K562 (cell line): ENCODE results near the gene PLCD4. TPM values are rescaled to one million over a fixed set of nuclear protein-coding genes. Genes with fewer than 3 reads are reported as not detected.

Experiments used
- ATAC-seq: fragments of 200-7000 bp; cut with Tn5 transposase; 3 replicates; pipeline ENCODE4 v1.9.1; 2020; ENCODE audit warnings: moderate library complexity
- BruUV-seq: library from RNA; stranded (reverse); fragments of 400-500 nt; replicated peaks from 2 replicates; lab custom pipeline; 2021; lab: Mats Ljungman, UMichigan
- CTCF ChIA-PET: fragments of 300-600 bp; formaldehyde crosslinking; extraction: SDS; loops from one replicate; lab custom pipeline; 2021; ENCODE audit warnings: low intra/inter-chr PET ratio; lab: Yijun Ruan, JAX
- POLR2A ChIA-PET: fragments of 300-600, 350-650 bp; sonication (Branson Sonifier 250); formaldehyde crosslinking; extraction: SDS; loops from one replicate; lab custom pipeline; 2021; ENCODE audit warnings: antibody characterized with exemption, inconsistent platforms; lab: Yijun Ruan, JAX
- DNase-seq, 4 experiments: peaks; one replicate each; pipeline versions ENCODE4 v3.0.0 to v3.0.0-alpha.2; 2011 to 2018; ENCODE audit warnings: low spot score in 3 of 4, mixed read lengths in 3 of 4; ENCODE audit errors: extremely low read depth in 1 of 4
- FAIRE-seq: peaks from 2 replicates; lab custom pipeline; 2011; peaks lifted over from hg19 to GRCh38; lab: Jason Lieb, UNC
- H2AFZ ChIP-seq: 2 replicates; pipeline ENCODE4 v1.6.0; 2011; ENCODE audit warnings: low read depth, low read length, control low read depth, inconsistent platforms
- H3K27ac ChIP-seq: fragments of 200-600 bp; 3 replicates; pipeline ENCODE4 v1.8.0; 2011; ENCODE audit warnings: low read depth, mild to moderate bottlenecking, control low read depth, inconsistent platforms, low read length, moderate library complexity, mixed read lengths; ENCODE audit errors: extremely low read depth
- H3K27me3 ChIP-seq, 2 experiments: fragments of 300-600 bp in 1 of 2; 2 replicates in 1 of 2; 3 replicates in 1 of 2; pipeline versions ENCODE4 v1.6.0 to v1.8.0; 2011; ENCODE audit warnings: inconsistent platforms in 2 of 2, low read length in 2 of 2, mild to moderate bottlenecking in 1 of 2, mixed read lengths in 1 of 2, moderate library complexity in 1 of 2; ENCODE audit not compliant: control insufficient read depth in 2 of 2, insufficient read depth in 2 of 2
- H3K36me3 ChIP-seq: fragments of 300-600 bp; 3 replicates; pipeline ENCODE4 v1.8.0; 2011; ENCODE audit warnings: mild to moderate bottlenecking, low read length, inconsistent platforms; ENCODE audit not compliant: control insufficient read depth, insufficient read depth
- H3K4me1 ChIP-seq, 2 experiments: fragments of 200-600 bp in 1 of 2; replicated peaks in 1 of 2; 2 replicates in 1 of 2; 3 replicates in 1 of 2; pipeline versions ENCODE4 v1.5.1 to v1.8.0; 2011; ENCODE audit warnings: inconsistent platforms in 2 of 2, low read length in 2 of 2, mild to moderate bottlenecking in 1 of 2, mixed read lengths in 1 of 2, moderate library complexity in 1 of 2; ENCODE audit not compliant: control insufficient read depth in 2 of 2, insufficient read depth in 2 of 2
- H3K4me2 ChIP-seq: 2 replicates; pipeline ENCODE4 v1.6.1; 2011; ENCODE audit warnings: low read length, control low read depth, inconsistent platforms, mixed read lengths; ENCODE audit not compliant: insufficient read depth
- H3K4me3 ChIP-seq: fragments of 200-600 bp; sonication (generic), shearing (Covaris generic); 2 replicates; pipeline ENCODE4 v1.5.1; 2016; ENCODE audit warnings: control low read depth, inconsistent platforms
- H3K79me2 ChIP-seq: fragments of 200-600 bp; 3 replicates; pipeline ENCODE4 v1.8.0; 2011; ENCODE audit warnings: low read length, inconsistent platforms; ENCODE audit not compliant: control insufficient read depth, insufficient read depth
- H3K9ac ChIP-seq, 2 experiments: 2 replicates each; pipeline versions ENCODE4 v1.6.0 to v1.6.1; 2011; ENCODE audit warnings: low read depth in 2 of 2, low read length in 2 of 2, control low read depth in 1 of 2, inconsistent platforms in 1 of 2, mild to moderate bottlenecking in 1 of 2, mixed read lengths in 1 of 2; ENCODE audit not compliant: insufficient read depth in 1 of 2
- H3K9me1 ChIP-seq: one replicate; pipeline ENCODE4 v1.6.0; 2011; ENCODE audit warnings: inconsistent platforms, mild to moderate bottlenecking, low read length, moderate library complexity; ENCODE audit not compliant: control insufficient read depth, insufficient read depth
- H3K9me3 ChIP-seq: replicated peaks from 2 replicates; pipeline ENCODE4 v1.5.1; 2011; ENCODE audit warnings: low read depth, low read length, inconsistent platforms; ENCODE audit not compliant: control insufficient read depth, insufficient read depth
- H4K20me1 ChIP-seq: replicated peaks from 2 replicates; pipeline ENCODE4 v1.6.1; 2011; ENCODE audit warnings: low read length, inconsistent platforms, mixed read lengths; ENCODE audit not compliant: control insufficient read depth, insufficient read depth
- ADNP ChIP-seq: fragments of 200-800 bp; sonication (Bioruptor generic); IDR thresholded peaks from 2 replicates; pipeline ENCODE4 v1.6.1; 2016; ENCODE audit warnings: missing genetic modification characterization, missing compliant biosample characterization
- CCNT2 ChIP-seq: IDR thresholded peaks from 2 replicates; pipeline ENCODE4 v1.6.1; 2011; ENCODE audit warnings: borderline replicate concordance, low read depth, mild to moderate bottlenecking, moderate library complexity, mixed read lengths, low read length; ENCODE audit not compliant: insufficient read length; ENCODE audit errors: extremely low read depth
- GABPA ChIP-seq: fragments of 200-800 bp; sonication (Bioruptor generic); conservative IDR thresholded peaks from 2 replicates; pipeline ENCODE4 v1.6.1; 2016; ENCODE audit warnings: low read depth, missing genetic modification characterization, missing compliant biosample characterization
- GABPB1 ChIP-seq: sonication (generic); formaldehyde crosslinking; IDR thresholded peaks from 2 replicates; pipeline ENCODE4 v1.8.0; 2022; ENCODE audit warnings: mild to moderate bottlenecking, missing genetic modification reagents
- HDAC6 ChIP-seq: IDR thresholded peaks from 2 replicates; pipeline ENCODE4 v1.6.1; 2012; ENCODE audit warnings: low read depth, mild to moderate bottlenecking, control low read depth, inconsistent platforms, low read length, moderate library complexity
- HMG20B ChIP-seq: fragments of 250-450 bp; sonication (Bioruptor Pico); IDR thresholded peaks from 2 replicates; pipeline ENCODE4 v1.5.0; 2021; ENCODE audit warnings: mild to moderate bottlenecking
- MEIS2 ChIP-seq: fragments of 450-650 bp; IDR thresholded peaks from 2 replicates; pipeline ENCODE4 v1.6.1; 2014; ENCODE audit warnings: mild to moderate bottlenecking; ENCODE audit not compliant: partially characterized antibody
- NEUROD1 ChIP-seq: fragments of 150-350 bp; IDR thresholded peaks from 2 replicates; pipeline ENCODE4 v1.6.1; 2014; ENCODE audit warnings: borderline replicate concordance, low read length, low read depth; ENCODE audit not compliant: partially characterized antibody
- PML ChIP-seq: IDR thresholded peaks from 2 replicates; pipeline ENCODE4 v1.6.1; 2012; ENCODE audit warnings: low read length, inconsistent platforms
- SUPT5H ChIP-seq: fragments of 450-650 bp; IDR thresholded peaks from 2 replicates; pipeline ENCODE4 v1.6.1; 2016
- ZNF512 ChIP-seq: IDR thresholded peaks from 2 replicates; pipeline ENCODE4 v1.6.1; 2016; ENCODE audit warnings: missing genetic modification characterization, missing compliant biosample characterization
- WGBS: fragments of 100-300 bp; shearing (Covaris generic); methylation state at CpG from one replicate; pipeline ENCODE4 v1.1.6; 2016; ENCODE audit warnings: low coverage, mixed read lengths; ENCODE audit not compliant: insufficient coverage; ENCODE audit errors: missing lambda C conversion rate; 5-methylcytosine and 5-hydroxymethylcytosine counted together
- in situ Hi-C: fragments of 300-500 bp; cut with MboI; formaldehyde crosslinking; loops from 4 replicates; pipeline ENCODE4 v1.15.0; 2018; ENCODE audit warnings: inconsistent platforms, mixed read lengths
- intact Hi-C: fragments of 100-400 bp; cut with micrococcal nuclease; formaldehyde crosslinking; loops from 2 replicates; pipeline ENCODE4 v1.14.2; 2022
- polyA plus RNA-seq, 8 experiments: library from polyadenylated mRNA; depleted of rRNA in 4 of 8; stranded (reverse) in 5 of 8; unstranded in 3 of 8; fragments of >200 nt; fragmentation: Nextera tagmentation in 2 of 8; fragmentation: Illumina TruSeq in 1 of 8; extraction: Ambion mirVana in 2 of 8; extraction: Trizol in 1 of 8; gene quantifications; 2 replicates each; pipeline versions ENCODE4 v1.2.1 to v1.2.3, GENCODE V29; 2011 to 2014; ENCODE audit warnings: inconsistent platforms in 1 of 8, missing spikeins in 1 of 8
- total RNA-seq, 7 experiments: library from RNA; depleted of rRNA in 6 of 7; stranded (reverse); fragments of >200 nt in 6 of 7; fragmentation: Illumina TruSeq in 2 of 7; extraction: Trizol in 2 of 7; gene quantifications; 2 replicates each; pipeline versions ENCODE4 v1.2.1 to v1.2.3, GENCODE V29; 2011 to 2021; ENCODE audit warnings: low replicate concordance in 1 of 7

The PLCD4 gene
- total and polyA plus RNA-seq, 9 of the 15 experiments (the other 6 are each of a cell fraction or from before 2014, with no cell fraction given), result 0.13 to 0.38 TPM; not detected in 7

GRCh38 chr2:218558986-218559385, 48.7 kb upstream of the PLCD4 start:
- ATAC-seq, result no peak
- H3K9ac ChIP-seq, result no peak overlapping the region
- TF ChIP-seq ZNF512 (tag) (no peak), GABPB1 (no peak), SUPT5H (no peak), PML (no peak), GABPA (tag) (no peak), HMG20B (CRISPR knock-in tag) (no peak), MEIS2 (no peak), HDAC6 (no peak), CCNT2 (no peak), ADNP (no peak), NEUROD1 (no peak)
- TF ChIP-seq, all 486 proteins: peak for 0
- H3K79me2 ChIP-seq, result peaks cover 11% of the 10 kb centered on the region
- H3K27ac ChIP-seq, result no peak overlapping the region
- intact Hi-C loops (no loop called here), in situ Hi-C loops (no loop called here)
- POLR2A ChIA-PET, result no interaction called here
- no peaks in the 10 kb centered on the region for H3K9me3 ChIP-seq
- DNase-seq (no peak), FAIRE-seq (no peak)
- CTCF ChIA-PET, result no interaction called here
- no peaks in the 10 kb centered on the region for H3K27me3 ChIP-seq
- H3K4me3 ChIP-seq, result no peak overlapping the region
- no peaks in the 10 kb centered on the region for H3K4me1 ChIP-seq
- no peak overlapping the region for H2AFZ ChIP-seq
- WGBS, result 94% methylated on average over 3 of the region's 3 CpGs
- H3K36me3 ChIP-seq, result peaks cover 76% of the 10 kb centered on the region
- no peak overlapping the region for H3K4me2 ChIP-seq
- no peaks in the 10 kb centered on the region for H4K20me1 ChIP-seq
- no TSS peak for BruUV-seq
- H3K9me1 ChIP-seq, result no peaks in the 10 kb centered on the region
